DOHH2 (cell line): ENCODE measurements around the gene CEP55.

Source experiments
- H3F3A ChIP-seq: fragments of 200-600 bp; sonication (generic), shearing (Covaris generic); 2 replicates; pipeline ENCODE4 v1.6.0; 2016; ENCODE audit warnings: antibody characterized with exemption, mild to moderate bottlenecking; ENCODE audit not compliant: control insufficient read depth, insufficient read depth
- H3K27ac ChIP-seq: fragments of 200-600 bp; sonication (generic); 2 replicates; pipeline ENCODE4 v1.5.1; 2014; ENCODE audit warnings: low read depth, mild to moderate bottlenecking, low read length, moderate library complexity
- H3K27me3 ChIP-seq: fragments of 200-600 bp; sonication (generic); 2 replicates; pipeline ENCODE4 v1.6.1; 2014; ENCODE audit warnings: mild to moderate bottlenecking, low read length, mixed read lengths; ENCODE audit not compliant: control insufficient read depth
- H3K36me3 ChIP-seq: fragments of 200-600 bp; sonication (generic); 2 replicates; pipeline ENCODE4 v1.6.1; 2014; ENCODE audit warnings: mild to moderate bottlenecking, low read length, moderate library complexity, mixed read lengths; ENCODE audit not compliant: control insufficient read depth
- H3K4me1 ChIP-seq: fragments of 200-600 bp; sonication (generic); 2 replicates; pipeline ENCODE4 v1.6.1; 2014; ENCODE audit warnings: mild to moderate bottlenecking, low read length, mixed read lengths; ENCODE audit not compliant: control insufficient read depth
- H3K4me2 ChIP-seq: fragments of 200-600 bp; sonication (generic); 2 replicates; pipeline ENCODE4 v1.6.0; 2014; ENCODE audit warnings: mild to moderate bottlenecking, low read length, moderate library complexity
- H3K4me3 ChIP-seq: fragments of 200-600 bp; sonication (generic); 2 replicates; pipeline ENCODE4 v1.5.1; 2014; ENCODE audit warnings: mild to moderate bottlenecking, low read length, mixed read lengths
- H3K79me2 ChIP-seq: fragments of 200-600 bp; sonication (generic); 2 replicates; pipeline ENCODE4 v1.6.1; 2014; ENCODE audit warnings: mild to moderate bottlenecking, low read length, mixed read lengths; ENCODE audit not compliant: control insufficient read depth
- H3K9me2 ChIP-seq: fragments of 200-600 bp; sonication (generic); replicated peaks from 2 replicates; pipeline ENCODE4 v1.6.1; 2014; ENCODE audit warnings: mild to moderate bottlenecking, low read length, mixed read lengths; ENCODE audit not compliant: control insufficient read depth
- H3K9me3 ChIP-seq: fragments of 200-600 bp; sonication (generic); 2 replicates; pipeline ENCODE4 v1.6.1; 2014; ENCODE audit warnings: antibody characterized with exemption, low read length, mixed read lengths; ENCODE audit not compliant: control insufficient read depth, insufficient read depth
- H4K20me1 ChIP-seq: fragments of 200-600 bp; sonication (generic); 2 replicates; pipeline ENCODE4 v1.6.0; 2014; ENCODE audit warnings: low read depth, mild to moderate bottlenecking, antibody characterized with exemption, low read length, moderate library complexity; ENCODE audit not compliant: control insufficient read depth, insufficient read depth
- EZH2phosphoT487 ChIP-seq: fragments of 200-600 bp; sonication (generic); IDR thresholded peaks from 2 replicates; pipeline ENCODE4 v1.6.1; 2017; ENCODE audit warnings: borderline replicate concordance, mild to moderate bottlenecking, antibody characterized with exemption, low read length, moderate library complexity, mixed read lengths
- TF ChIP-seq, protein P1 (sequence below): fragments of 200-600 bp; sonication (generic); IDR thresholded peaks from one replicate; pipeline ENCODE4 v1.5.1; 2014; ENCODE audit warnings: antibody characterized with exemption, mild to moderate bottlenecking, low read depth, low read length; ENCODE audit not compliant: poor library complexity, severe bottlenecking

CEP55 gene

GRCh38 chr10:93552780-93553179 lies 56.4 kb downstream of the CEP55 start:
- Histone ChIP-seq H3K9me3 (no peaks in the 10 kb centered on the region), H3K4me1 (no peaks in the 10 kb centered on the region), H3K27ac (no peak overlapping the region), H3K9me2 (no peaks in the 10 kb centered on the region), H3K4me2 (no peak overlapping the region), H3K27me3 (no peaks in the 10 kb centered on the region), H4K20me1 (no peaks in the 10 kb centered on the region), H3K4me3 (no peak overlapping the region), H3K36me3 (no peaks in the 10 kb centered on the region), H3K79me2 (no peaks in the 10 kb centered on the region), H3F3A (no peaks in the 10 kb centered on the region)
- TF ChIP-seq EZH2phosphoT487 = no peak
- TF ChIP-seq, protein P1, sequence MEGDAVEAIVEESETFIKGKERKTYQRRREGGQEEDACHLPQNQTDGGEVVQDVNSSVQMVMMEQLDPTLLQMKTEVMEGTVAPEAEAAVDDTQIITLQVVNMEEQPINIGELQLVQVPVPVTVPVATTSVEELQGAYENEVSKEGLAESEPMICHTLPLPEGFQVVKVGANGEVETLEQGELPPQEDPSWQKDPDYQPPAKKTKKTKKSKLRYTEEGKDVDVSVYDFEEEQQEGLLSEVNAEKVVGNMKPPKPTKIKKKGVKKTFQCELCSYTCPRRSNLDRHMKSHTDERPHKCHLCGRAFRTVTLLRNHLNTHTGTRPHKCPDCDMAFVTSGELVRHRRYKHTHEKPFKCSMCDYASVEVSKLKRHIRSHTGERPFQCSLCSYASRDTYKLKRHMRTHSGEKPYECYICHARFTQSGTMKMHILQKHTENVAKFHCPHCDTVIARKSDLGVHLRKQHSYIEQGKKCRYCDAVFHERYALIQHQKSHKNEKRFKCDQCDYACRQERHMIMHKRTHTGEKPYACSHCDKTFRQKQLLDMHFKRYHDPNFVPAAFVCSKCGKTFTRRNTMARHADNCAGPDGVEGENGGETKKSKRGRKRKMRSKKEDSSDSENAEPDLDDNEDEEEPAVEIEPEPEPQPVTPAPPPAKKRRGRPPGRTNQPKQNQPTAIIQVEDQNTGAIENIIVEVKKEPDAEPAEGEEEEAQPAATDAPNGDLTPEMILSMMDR = no peak

- Histone ChIP-seq H3K4me2 (no peak overlapping the region), H3K9me2 (no peaks in the 10 kb centered on the region), H3K36me3 (no peaks in the 10 kb centered on the region), H3K27ac (no peak overlapping the region), H3K27me3 (no peaks in the 10 kb centered on the region), H4K20me1 (no peaks in the 10 kb centered on the region), H3K79me2 (no peaks in the 10 kb centered on the region), H3K4me1 (no peaks in the 10 kb centered on the region), H3K4me3 (no peak overlapping the region), H3K9me3 (no peaks in the 10 kb centered on the region), H3F3A (no peaks in the 10 kb centered on the region)
- TF ChIP-seq, protein P1 = no peak
Measured at GRCh38 chr10:93553482-93554315, 57.3 kb downstream of the CEP55 start.

GRCh38 chr10:93554316-93554663 lies 57.9 kb downstream of the CEP55 start:
- Histone ChIP-seq H3K79me2 (no peaks in the 10 kb centered on the region), H3K4me3 (no peak overlapping the region), H3K9me3 (no peaks in the 10 kb centered on the region), H4K20me1 (no peaks in the 10 kb centered on the region), H3K27ac (no peak overlapping the region), H3K9me2 (no peaks in the 10 kb centered on the region), H3K27me3 (no peaks in the 10 kb centered on the region), H3K4me1 (no peaks in the 10 kb centered on the region), H3K36me3 (no peaks in the 10 kb centered on the region), H3K4me2 (no peak overlapping the region), H3F3A (no peaks in the 10 kb centered on the region)
- no peak for TF ChIP-seq EZH2phosphoT487
- TF ChIP-seq, protein P1 = no peak
